ENCODE measurements around the gene SEMA3E.
A peak's percentile ranks its signal among the peaks of the same experiment; 100 is the strongest.
"Not testable (repeated sequence)": the region's sequence is repeated elsewhere in the genome, so short reads cannot be mapped to it uniquely, and the experiment has no call there.

The SEMA3E gene

DNA sequence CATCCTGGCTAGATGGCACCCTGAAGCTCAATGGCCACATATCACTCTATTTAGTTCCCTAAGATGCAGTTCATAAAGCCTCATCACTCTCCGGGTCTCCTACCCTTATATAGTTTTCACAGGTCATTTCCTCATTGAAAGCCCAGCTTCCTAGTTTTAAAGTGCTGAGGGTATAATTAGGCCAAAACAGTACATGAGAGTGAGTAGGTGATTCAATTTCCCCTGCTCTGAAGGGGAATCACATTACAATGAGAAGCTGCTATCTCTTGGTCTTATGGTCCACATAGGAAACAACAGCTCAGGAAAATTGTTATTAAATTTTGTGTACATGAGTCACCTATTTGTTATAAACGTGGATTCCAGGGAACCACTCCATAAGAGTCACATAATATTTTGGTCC lies 162.0 kb downstream of the SEMA3E start:
- DNase-seq (ENCODE audit: low read depth, low spot score) = no peak

DNA sequence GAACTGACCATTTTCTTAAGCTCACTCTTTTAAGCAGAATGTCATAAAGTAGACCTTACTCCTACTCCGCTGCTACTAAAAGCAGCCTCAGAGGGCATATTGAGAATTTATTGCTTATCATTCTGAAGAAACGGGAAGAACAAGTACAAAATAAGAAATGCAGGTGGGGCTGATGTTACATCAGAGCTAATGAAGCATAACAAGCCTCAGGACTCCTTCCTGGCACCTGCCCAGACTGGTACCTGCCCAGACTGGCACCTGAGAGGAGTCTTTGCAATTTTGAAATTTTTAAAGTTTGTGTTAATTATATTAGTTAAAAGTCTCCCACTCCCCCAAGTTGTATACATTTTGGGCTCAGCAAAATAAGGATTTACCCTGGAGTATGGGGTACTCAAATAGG lies 162.4 kb downstream of the SEMA3E start:
- DNase-seq (ENCODE audit: low read depth, low spot score) = no peak

- no peak for DNase-seq (ENCODE audit: low read depth, low spot score)
These were observed 164.1 kb downstream of the SEMA3E start for GRCh38 chr7:83484826-83485225.

GRCh38 chr7:83484266-83484665 lies 164.7 kb downstream of the SEMA3E start:
- no peak for DNase-seq (ENCODE audit: low read depth, low spot score)

DNA sequence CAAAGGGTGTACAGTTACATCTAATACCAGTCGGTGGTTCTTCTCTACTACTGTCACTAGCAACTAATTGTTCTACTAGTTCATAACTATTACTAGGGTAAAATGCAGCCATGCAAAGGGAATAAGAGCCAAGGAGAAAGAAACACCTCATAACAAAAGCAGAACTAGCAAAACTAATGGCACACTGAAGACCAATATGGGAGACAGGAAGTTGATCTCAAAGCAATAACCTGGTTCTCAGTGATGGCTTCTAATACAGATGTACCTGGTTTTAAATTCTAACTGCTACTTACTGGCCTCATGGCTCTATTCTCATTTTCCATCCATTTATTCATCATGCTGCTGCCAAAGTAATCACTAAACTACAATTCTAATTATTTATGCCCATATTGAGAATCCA lies 170.3 kb downstream of the SEMA3E start:
- no peak for DNase-seq (ENCODE audit: low read depth, low spot score)

DNA sequence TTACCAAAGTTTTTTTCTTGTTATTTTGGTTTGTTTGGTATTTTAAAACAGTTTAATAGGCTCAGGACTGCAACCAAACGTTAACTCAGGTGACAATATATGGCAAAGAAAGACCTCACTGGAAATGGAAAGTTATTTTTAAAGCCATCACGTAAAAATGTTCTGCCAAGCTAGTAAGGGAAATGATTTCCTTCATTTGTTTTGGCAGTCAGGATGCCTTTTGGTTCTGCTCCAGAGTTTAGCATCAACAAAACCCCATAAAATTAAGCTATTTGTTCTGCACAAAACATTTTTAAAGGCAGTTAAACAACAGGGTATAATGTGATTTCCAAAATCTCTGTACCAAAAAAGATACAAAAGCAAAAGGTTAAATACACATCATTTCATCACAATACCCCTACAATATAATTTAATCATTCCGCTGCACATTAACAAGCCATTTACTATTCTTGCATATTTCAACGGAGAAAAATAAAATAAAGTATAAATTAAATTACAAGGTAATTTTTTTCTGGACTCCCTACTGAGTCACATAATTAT lies 172.4 kb downstream of the SEMA3E start:
- no peak for DNase-seq (ENCODE audit: low read depth, low spot score)

- DNase-seq (ENCODE audit: low read depth, low spot score) = peak; percentile 46
These were observed 173.5 kb downstream of the SEMA3E start for GRCh38 chr7:83475420-83475819.

- DNase-seq (ENCODE audit: low read depth, low spot score) = no peak
These were observed 176.6 kb downstream of the SEMA3E start for GRCh38 chr7:83472376-83472775.

DNA sequence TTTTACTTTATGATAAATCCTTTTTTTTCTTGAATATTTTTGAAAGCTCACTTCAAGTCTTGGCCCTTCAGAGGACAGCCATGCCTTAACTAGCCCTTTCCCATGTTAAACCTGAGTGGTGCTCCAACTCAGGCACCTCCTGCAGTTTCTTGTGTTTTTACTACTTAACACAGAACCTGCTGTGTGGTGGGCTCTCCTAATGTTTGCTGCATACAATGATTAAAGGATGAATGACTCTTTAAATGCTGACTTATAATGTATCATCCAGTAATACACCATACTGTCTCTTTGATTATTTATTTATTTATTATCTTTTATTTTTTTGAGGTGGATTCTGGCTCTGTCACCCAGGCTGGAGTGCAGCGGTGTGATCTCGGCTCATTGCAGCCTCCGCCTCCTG lies 179.4 kb downstream of the SEMA3E start:
- DNase-seq (ENCODE audit: low read depth, low spot score) = no peak

DNA sequence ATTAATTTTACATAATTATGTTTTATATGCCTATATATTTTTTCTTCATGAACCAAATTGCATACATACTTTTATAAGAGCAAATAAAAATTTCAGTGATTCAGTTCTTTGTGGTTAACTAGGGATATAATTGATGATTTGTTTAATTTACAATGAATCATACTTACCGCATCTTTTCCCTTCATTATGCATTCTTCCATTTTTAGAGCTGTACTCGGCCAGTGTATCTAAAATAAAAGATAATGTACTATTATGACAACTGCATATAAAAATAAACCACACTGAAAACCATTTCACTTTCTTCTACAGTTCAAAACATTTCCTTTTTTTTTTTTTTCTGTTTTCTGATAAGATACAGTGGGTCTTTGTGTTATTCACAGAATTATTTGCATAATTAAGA lies 179.9 kb downstream of the SEMA3E start:
- DNase-seq (ENCODE audit: low read depth, low spot score) = no peak

DNA sequence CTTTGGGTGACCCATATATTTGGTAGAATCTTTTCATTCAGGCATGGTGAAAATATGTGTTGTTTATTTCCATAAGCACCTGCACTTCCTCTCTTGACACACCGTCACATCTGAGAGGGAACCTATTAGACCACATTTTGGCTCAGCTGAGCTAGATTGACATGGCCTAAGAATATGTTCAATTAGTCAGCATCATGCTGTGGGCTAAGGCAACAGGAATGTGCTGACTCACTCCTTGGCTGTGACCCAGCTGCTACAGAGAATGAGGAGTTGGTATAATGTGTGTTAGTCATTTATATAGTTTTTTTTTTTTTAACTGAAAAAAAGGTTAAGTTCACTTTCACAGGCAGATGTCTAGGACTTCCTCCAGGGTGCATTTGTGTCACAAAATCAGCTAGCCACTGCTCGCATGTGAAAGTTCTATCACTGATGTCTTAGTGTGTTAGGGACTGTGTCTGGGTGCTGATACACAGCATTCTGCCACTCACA lies 180.6 kb downstream of the SEMA3E start:
- DNase-seq (ENCODE audit: low read depth, low spot score) = peak; percentile 79

- DNase-seq (ENCODE audit: low read depth, low spot score) = no peak
These were observed 181.4 kb downstream of the SEMA3E start for GRCh38 chr7:83467493-83467892.

GRCh38 chr7:83466956-83467355 lies 182.0 kb downstream of the SEMA3E start:
- peak; percentile 56 for DNase-seq (ENCODE audit: low read depth, low spot score)

- no peak for DNase-seq (ENCODE audit: low read depth, low spot score)
These were observed 182.6 kb downstream of the SEMA3E start for GRCh38 chr7:83466187-83466923.

GRCh38 chr7:83465643-83466042 lies 183.3 kb downstream of the SEMA3E start:
- no peak for DNase-seq (ENCODE audit: low read depth, low spot score)

DNA sequence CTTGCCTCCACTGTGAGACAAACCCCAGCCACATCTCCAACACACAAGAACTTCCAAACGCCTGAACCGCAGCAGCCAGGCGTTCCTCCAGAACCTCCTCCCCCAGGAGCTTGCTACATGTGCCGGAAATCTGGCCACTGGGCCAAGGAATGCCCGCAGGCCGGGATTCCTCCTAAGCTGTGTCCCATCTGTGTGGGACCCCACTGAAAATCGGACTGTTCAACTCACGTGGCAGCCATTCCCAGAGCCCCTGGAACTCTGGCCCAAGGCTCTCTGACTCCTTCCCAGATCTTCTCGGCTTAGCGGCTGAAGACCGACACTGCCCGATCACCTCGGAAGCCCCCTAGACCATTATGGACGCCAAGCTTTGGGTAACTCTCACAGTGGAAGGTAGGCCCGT lies 187.1 kb downstream of the SEMA3E start:
- DNase-seq (ENCODE audit: low read depth, low spot score) = not testable (repeated sequence)

- DNase-seq (ENCODE audit: low read depth, low spot score) = not testable (repeated sequence)
These were observed 188.8 kb downstream of the SEMA3E start for GRCh38 chr7:83459930-83460653.

GRCh38 chr7:83459101-83459929 lies 189.6 kb downstream of the SEMA3E start:
- not testable (repeated sequence) for DNase-seq (ENCODE audit: low read depth, low spot score)

DNA sequence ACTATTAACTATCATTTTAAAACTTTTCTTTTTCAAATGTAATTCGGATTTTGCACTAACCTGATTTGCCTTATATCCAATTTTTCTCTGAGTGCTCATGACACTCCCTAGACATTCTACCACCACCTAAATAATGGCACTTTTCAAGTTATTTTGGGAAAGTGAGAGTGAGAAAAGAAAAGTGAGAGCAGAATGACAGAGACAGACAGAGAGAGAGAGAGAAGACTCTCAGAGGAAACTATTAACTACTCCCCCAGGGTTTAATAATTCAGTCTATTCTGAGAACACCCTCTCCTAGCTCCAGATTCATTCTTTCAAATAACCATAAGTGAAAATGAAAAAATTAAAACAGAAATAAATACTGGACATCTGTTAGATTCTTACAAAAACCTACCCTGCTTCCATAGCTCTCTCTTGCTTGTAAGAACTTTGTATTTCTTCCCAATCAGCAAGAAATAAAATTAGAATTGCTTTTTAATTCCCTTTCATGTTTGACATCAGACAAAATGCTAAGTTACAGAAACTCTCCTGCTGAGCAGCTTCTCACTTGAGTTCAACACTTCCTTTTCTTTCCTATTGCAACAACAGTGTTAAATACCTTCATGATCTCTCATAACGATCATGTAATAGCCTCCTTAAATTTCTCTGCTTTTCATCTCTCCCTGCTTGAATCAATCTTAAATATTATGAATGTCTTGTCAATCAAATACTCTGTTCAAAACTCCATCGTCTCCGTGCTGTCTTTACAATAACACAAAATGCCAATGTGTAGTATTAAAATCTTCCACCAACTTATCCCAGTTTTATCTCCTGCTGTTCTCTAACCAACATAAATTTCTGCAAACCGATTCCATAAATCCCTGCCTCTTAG lies 191.7 kb downstream of the SEMA3E start:
- no peak for DNase-seq (ENCODE audit: low read depth, low spot score)

DNA sequence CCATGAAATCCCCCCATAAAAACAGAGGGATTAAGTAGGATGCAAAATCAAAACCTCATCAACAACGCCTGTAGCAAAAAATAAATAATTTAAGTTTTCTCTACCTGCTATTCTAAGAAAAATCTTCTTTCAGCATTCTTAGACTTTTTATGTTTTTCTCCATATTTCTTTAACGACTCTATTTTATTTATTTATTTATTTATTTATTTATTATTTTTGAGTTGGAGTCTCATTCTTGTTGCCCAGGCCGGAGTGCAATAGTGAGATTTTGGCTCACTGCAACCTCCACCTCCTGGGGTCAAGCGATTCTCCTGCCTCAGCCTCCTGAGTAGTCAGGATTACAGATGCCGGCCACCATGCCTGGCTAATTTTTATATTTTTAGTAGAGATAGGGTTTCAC lies 192.5 kb downstream of the SEMA3E start:
- no peak for DNase-seq (ENCODE audit: low read depth, low spot score)

GRCh38 chr7:83455612-83456011 lies 193.3 kb downstream of the SEMA3E start:
- no peak for DNase-seq (ENCODE audit: low read depth, low spot score)
